ENCODE data around the gene CCDC149. TPM values are rescaled to one million over a fixed set of nuclear protein-coding genes. Genes with fewer than 3 reads are reported as not detected.

CCDC149 gene
- total RNA-seq, 1 donor, result 12.3 TPM

DNA sequence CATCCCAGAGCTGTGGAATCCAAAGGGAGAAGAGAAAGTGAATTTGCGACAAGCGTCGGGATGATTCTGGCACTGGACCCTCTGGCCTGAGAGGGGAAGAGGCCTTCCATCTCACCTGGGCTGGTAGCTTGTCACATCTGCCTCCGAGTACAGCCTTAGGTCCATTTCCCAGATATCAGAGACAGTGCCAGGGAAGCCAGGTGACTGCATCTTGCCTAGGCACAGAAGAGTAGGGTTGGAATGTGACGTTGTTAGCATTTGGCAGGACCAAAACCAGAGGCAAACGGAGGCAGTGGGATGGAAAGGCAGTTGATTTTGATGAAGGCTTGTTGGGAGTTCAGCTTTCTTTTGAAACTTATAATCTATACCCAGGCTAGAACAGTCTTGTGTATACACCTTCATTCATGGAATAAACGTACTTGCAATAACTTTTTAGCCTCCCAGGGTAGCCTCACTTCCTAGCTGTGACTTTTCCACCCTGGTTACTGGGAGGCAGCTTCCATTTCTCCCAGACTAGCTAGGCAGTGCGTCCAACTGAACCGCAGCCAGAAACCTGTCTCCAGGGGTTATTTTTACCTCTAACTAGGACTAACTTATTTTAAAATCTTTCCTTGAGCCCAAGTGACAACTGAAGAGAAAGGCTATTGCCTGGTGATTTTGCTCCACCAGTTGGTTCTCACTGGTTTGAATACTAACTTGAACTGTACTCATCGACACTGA, 111.5 kb downstream of the CCDC149 start:
- no peaks in the 10 kb centered on the region for H4K20me1 ChIP-seq (ENCODE audit: insufficient read depth, low read length)
- H3K9me3 ChIP-seq (ENCODE audit: low read depth, low read length), result no peaks in the 10 kb centered on the region
- TF ChIP-seq, protein P1, sequence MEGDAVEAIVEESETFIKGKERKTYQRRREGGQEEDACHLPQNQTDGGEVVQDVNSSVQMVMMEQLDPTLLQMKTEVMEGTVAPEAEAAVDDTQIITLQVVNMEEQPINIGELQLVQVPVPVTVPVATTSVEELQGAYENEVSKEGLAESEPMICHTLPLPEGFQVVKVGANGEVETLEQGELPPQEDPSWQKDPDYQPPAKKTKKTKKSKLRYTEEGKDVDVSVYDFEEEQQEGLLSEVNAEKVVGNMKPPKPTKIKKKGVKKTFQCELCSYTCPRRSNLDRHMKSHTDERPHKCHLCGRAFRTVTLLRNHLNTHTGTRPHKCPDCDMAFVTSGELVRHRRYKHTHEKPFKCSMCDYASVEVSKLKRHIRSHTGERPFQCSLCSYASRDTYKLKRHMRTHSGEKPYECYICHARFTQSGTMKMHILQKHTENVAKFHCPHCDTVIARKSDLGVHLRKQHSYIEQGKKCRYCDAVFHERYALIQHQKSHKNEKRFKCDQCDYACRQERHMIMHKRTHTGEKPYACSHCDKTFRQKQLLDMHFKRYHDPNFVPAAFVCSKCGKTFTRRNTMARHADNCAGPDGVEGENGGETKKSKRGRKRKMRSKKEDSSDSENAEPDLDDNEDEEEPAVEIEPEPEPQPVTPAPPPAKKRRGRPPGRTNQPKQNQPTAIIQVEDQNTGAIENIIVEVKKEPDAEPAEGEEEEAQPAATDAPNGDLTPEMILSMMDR (IDR thresholded peaks at IDR 0.05; ENCODE audit: extremely low read depth, low read depth, low read length), result no peak
- H3K4me3 ChIP-seq (ENCODE audit: insufficient read depth, low read length), result peak overlapping the region; percentile 50
- peaks cover 10% of the 10 kb centered on the region for H3K4me1 ChIP-seq (ENCODE audit: insufficient read depth, low read length)
- H3K27ac ChIP-seq (ENCODE audit: low read depth, low read length), result no peak overlapping the region
- H3K79me2 ChIP-seq (ENCODE audit: insufficient read depth, low read length), result no peaks in the 10 kb centered on the region
- H3K4me2 ChIP-seq (ENCODE audit: insufficient read depth, low read length), result peak overlapping the region; percentile 27
- H3K36me3 ChIP-seq (ENCODE audit: insufficient read depth, low read length), result no peaks in the 10 kb centered on the region
- H2AFZ ChIP-seq (ENCODE audit: low read length), result no peak overlapping the region
- peak; percentile 75 for DNase-seq (ENCODE audit: insufficient read length, low spot score, missing footprints)
- peaks cover 6% of the 10 kb centered on the region for H3K27me3 ChIP-seq (ENCODE audit: insufficient read depth, low read length)

DNA sequence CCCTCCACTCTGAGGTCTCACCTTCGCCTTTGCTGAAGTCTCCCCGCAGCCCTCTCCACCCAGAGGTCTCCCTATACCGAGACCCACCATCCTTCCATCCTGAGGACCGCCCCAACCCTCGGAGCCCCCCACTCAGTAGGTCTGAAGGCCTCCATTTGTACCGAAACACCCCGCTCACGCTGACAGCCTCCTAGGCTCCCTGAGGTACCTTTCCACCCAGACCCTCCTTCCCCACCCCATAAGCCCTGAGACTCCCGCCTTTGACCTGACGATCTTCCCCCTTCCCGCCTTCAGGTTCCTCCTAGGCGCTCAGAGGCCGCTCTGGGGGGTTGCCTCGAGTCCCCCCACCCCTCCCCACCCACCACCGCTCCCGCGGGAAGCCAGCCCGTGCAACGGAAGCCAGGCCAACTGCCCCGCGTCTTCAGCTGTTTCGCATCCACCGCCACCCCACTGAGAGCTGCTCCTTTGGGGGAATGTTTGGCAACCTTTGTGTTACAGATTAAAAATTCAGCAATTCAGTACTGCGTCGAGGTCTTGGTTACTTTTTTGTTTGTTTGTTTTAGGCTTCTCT, 112.4 kb downstream of the CCDC149 start:
- Histone ChIP-seq H3K4me1 (ENCODE audit: insufficient read depth, low read length) (peaks cover 16% of the 10 kb centered on the region), H3K9me3 (ENCODE audit: low read depth, low read length) (no peaks in the 10 kb centered on the region), H4K20me1 (ENCODE audit: insufficient read depth, low read length) (no peaks in the 10 kb centered on the region), H3K4me2 (ENCODE audit: insufficient read depth, low read length) (peak overlapping the region; percentile 27), H3K79me2 (ENCODE audit: insufficient read depth, low read length) (no peaks in the 10 kb centered on the region), H3K27me3 (ENCODE audit: insufficient read depth, low read length) (peaks cover 6% of the 10 kb centered on the region), H3K36me3 (ENCODE audit: insufficient read depth, low read length) (no peaks in the 10 kb centered on the region), H2AFZ (ENCODE audit: low read length) (peak overlapping the region; percentile 51), H3K27ac (ENCODE audit: low read depth, low read length) (no peak overlapping the region), H3K4me3 (ENCODE audit: insufficient read depth, low read length) (peak overlapping the region; percentile 50)
- TF ChIP-seq, protein P1 (IDR thresholded peaks at IDR 0.05; ENCODE audit: extremely low read depth, low read depth, low read length), result no peak
- peak; percentile 85 for DNase-seq (ENCODE audit: insufficient read length, low spot score, missing footprints)

DNA sequence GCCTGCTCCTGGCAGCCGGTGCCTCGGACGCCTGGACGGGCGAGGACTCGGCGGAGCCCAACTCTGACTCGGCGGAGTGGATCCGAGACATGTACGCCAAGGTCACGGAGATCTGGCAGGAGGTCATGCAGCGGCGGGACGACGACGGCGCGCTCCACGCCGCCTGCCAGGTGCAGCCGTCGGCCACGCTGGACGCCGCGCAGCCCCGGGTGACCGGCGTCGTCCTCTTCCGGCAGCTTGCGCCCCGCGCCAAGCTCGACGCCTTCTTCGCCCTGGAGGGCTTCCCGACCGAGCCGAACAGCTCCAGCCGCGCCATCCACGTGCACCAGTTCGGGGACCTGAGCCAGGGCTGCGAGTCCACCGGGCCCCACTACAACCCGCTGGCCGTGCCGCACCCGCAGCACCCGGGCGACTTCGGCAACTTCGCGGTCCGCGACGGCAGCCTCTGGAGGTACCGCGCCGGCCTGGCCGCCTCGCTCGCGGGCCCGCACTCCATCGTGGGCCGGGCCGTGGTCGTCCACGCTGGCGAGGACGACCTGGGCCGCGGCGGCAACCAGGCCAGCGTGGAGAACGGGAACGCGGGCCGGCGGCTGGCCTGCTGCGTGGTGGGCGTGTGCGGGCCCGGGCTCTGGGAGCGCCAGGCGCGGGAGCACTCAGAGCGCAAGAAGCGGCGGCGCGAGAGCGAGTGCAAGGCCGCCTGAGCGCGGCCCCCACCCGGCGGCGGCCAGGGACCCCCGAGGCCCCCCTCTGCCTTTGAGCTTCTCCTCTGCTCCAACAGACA, 113.1 kb downstream of the CCDC149 start:
- H3K27me3 ChIP-seq (ENCODE audit: insufficient read depth, low read length), result peaks cover 6% of the 10 kb centered on the region
- TF ChIP-seq, protein P1 (IDR thresholded peaks at IDR 0.05; ENCODE audit: extremely low read depth, low read depth, low read length), result no peak

DNA sequence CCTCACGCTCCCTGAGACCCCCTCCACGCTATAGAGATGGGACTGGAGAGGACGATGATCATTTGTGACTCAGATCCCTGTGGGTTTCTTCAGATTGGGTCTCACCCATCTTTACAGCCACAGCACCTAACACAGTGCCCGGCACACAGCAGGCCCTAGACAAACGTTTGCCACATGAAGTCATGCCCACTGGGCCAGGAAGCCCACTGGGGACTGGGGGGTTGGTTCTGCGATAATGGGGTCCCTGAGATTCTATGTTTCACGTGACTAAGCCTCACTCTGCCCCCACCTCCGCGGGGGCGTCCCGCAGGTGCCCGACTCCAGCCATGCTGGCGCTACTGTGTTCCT, 113.7 kb downstream of the CCDC149 start:
- H3K27ac ChIP-seq (ENCODE audit: low read depth, low read length), result no peak overlapping the region
- no peaks in the 10 kb centered on the region for H3K9me3 ChIP-seq (ENCODE audit: low read depth, low read length)
- no peaks in the 10 kb centered on the region for H3K36me3 ChIP-seq (ENCODE audit: insufficient read depth, low read length)
- peaks cover 6% of the 10 kb centered on the region for H3K27me3 ChIP-seq (ENCODE audit: insufficient read depth, low read length)
- peaks cover 26% of the 10 kb centered on the region for H3K4me1 ChIP-seq (ENCODE audit: insufficient read depth, low read length)
- peak; percentile 71 for DNase-seq (ENCODE audit: insufficient read length, low spot score, missing footprints)
- TF ChIP-seq, protein P1 (IDR thresholded peaks at IDR 0.05; ENCODE audit: extremely low read depth, low read depth, low read length), result no peak
- H3K4me2 ChIP-seq (ENCODE audit: insufficient read depth, low read length), result no peak overlapping the region
- no peaks in the 10 kb centered on the region for H4K20me1 ChIP-seq (ENCODE audit: insufficient read depth, low read length)
- H3K4me3 ChIP-seq (ENCODE audit: insufficient read depth, low read length), result no peak overlapping the region
- no peaks in the 10 kb centered on the region for H3K79me2 ChIP-seq (ENCODE audit: insufficient read depth, low read length)
- no peak overlapping the region for H2AFZ ChIP-seq (ENCODE audit: low read length)

More for the DNA sequence above, 113.1 kb downstream of the CCDC149 start:
- Histone ChIP-seq H3K4me1 (ENCODE audit: insufficient read depth, low read length) (peaks cover 20% of the 10 kb centered on the region), H3K36me3 (ENCODE audit: insufficient read depth, low read length) (no peaks in the 10 kb centered on the region), H3K4me3 (ENCODE audit: insufficient read depth, low read length) (no peak overlapping the region), H2AFZ (ENCODE audit: low read length) (no peak overlapping the region), H4K20me1 (ENCODE audit: insufficient read depth, low read length) (no peaks in the 10 kb centered on the region), H3K4me2 (ENCODE audit: insufficient read depth, low read length) (peak overlapping the region; percentile 27), H3K27ac (ENCODE audit: low read depth, low read length) (no peak overlapping the region), H3K9me3 (ENCODE audit: low read depth, low read length) (no peaks in the 10 kb centered on the region), H3K79me2 (ENCODE audit: insufficient read depth, low read length) (no peaks in the 10 kb centered on the region)
- DNase-seq (ENCODE audit: insufficient read length, low spot score, missing footprints), result peak; percentile 68

Data from osteoblast (primary cell).